WTC11 (cell line): ENCODE measurements around the gene CD163. TPM values are rescaled to one million over a fixed set of nuclear protein-coding genes. Genes with fewer than 3 reads are reported as not detected.

Experiments
- ATAC-seq: fragments of 200-7000 bp; cut with Tn5 transposase; 2 replicates; pipeline ENCODE4 v1.10.0; 2021; ENCODE audit warnings: mild to moderate bottlenecking, moderate library complexity
- CTCF ChIA-PET: fragments of 300-600 bp; sonication (Branson Sonifier 250); formaldehyde crosslinking; loops from one replicate; lab custom pipeline; 2021; ENCODE audit warnings: antibody characterized with exemption; lab: Charles Lee
- POLR2A ChIA-PET: fragments of 350-600 bp; sonication (Branson Sonifier 250); formaldehyde crosslinking; loops from one replicate; lab custom pipeline; 2021; ENCODE audit warnings: antibody characterized with exemption; lab: Charles Lee
- DNase-seq: peaks from one replicate; pipeline ENCODE4 v3.0.0; 2021; ENCODE audit warnings: low spot score
- H3K27ac Mint-ChIP-seq: 2 replicates; pipeline ENCODE4 v1.8.0; 2021; ENCODE audit warnings: mixed read lengths
- H3K27me3 Mint-ChIP-seq: 2 replicates; pipeline ENCODE4 v1.8.0; 2021; ENCODE audit warnings: low read depth, mild to moderate bottlenecking, moderate library complexity, mixed read lengths
- H3K36me3 Mint-ChIP-seq: 2 replicates; pipeline ENCODE4 v1.8.0; 2021; ENCODE audit warnings: mixed read lengths
- H3K4me1 Mint-ChIP-seq: 2 replicates; pipeline ENCODE4 v1.8.0; 2022; ENCODE audit warnings: mixed read lengths
- H3K4me3 Mint-ChIP-seq: 2 replicates; pipeline ENCODE4 v1.8.0; 2021; ENCODE audit warnings: mild to moderate bottlenecking, moderate library complexity, mixed read lengths
- H3K9me3 Mint-ChIP-seq: 2 replicates; pipeline ENCODE4 v1.8.0; 2021; ENCODE audit warnings: mixed read lengths
- EMX1 ChIP-seq: fragments of 250-450 bp; sonication (Bioruptor Pico); IDR thresholded peaks from 2 replicates; pipeline ENCODE4 v1.8.0; 2021; ENCODE audit warnings: mild to moderate bottlenecking
- NR1H2 ChIP-seq: sonication (generic); formaldehyde crosslinking; IDR thresholded peaks from 2 replicates; pipeline ENCODE4 v1.9.0; 2021; ENCODE audit warnings: mild to moderate bottlenecking, moderate library complexity, missing genetic modification reagents
- NR2C2 ChIP-seq: sonication (generic); formaldehyde crosslinking; IDR thresholded peaks from 2 replicates; pipeline ENCODE4 v1.8.0; 2022; ENCODE audit warnings: mild to moderate bottlenecking, missing genetic modification reagents
- NR3C1 ChIP-seq: sonication (generic); formaldehyde crosslinking; conservative IDR thresholded peaks from 2 replicates; pipeline ENCODE4 v1.8.1; 2023; ENCODE audit warnings: low read depth, mild to moderate bottlenecking, missing genetic modification reagents
- TEAD1 ChIP-seq: sonication (generic); formaldehyde crosslinking; IDR thresholded peaks from 2 replicates; pipeline ENCODE4 v1.8.0; 2022; ENCODE audit warnings: mild to moderate bottlenecking, missing genetic modification reagents
- TEAD4 ChIP-seq: sonication (generic); formaldehyde crosslinking; IDR thresholded peaks from 2 replicates; pipeline ENCODE4 v1.8.0; 2022; ENCODE audit warnings: mild to moderate bottlenecking, missing genetic modification reagents
- ZBTB21 ChIP-seq: sonication (generic); formaldehyde crosslinking; IDR thresholded peaks from 2 replicates; pipeline ENCODE4 v1.8.1; 2023; ENCODE audit warnings: mild to moderate bottlenecking, missing genetic modification reagents, borderline replicate concordance
- ZNF138 ChIP-seq: sonication (generic); formaldehyde crosslinking; conservative IDR thresholded peaks from 2 replicates; pipeline ENCODE4 v1.8.1; 2022; ENCODE audit warnings: mild to moderate bottlenecking, moderate library complexity, missing genetic modification reagents
- ZNF263 ChIP-seq: sonication (generic); formaldehyde crosslinking; IDR thresholded peaks from 2 replicates; pipeline ENCODE4 v1.8.1; 2022; ENCODE audit warnings: low read depth, mild to moderate bottlenecking, moderate library complexity, missing genetic modification reagents
- ZNF317 ChIP-seq: sonication (generic); formaldehyde crosslinking; IDR thresholded peaks from 2 replicates; pipeline ENCODE4 v1.8.1; 2023; ENCODE audit warnings: low read depth, mild to moderate bottlenecking, moderate library complexity, missing genetic modification reagents, borderline replicate concordance
- total RNA-seq: library from RNA; stranded (reverse); gene quantifications from 3 replicates; pipeline ENCODE4 v1.2.3, GENCODE V29; 2021
- TF ChIP-seq, protein P1 (sequence below): sonication (generic); formaldehyde crosslinking; IDR thresholded peaks from 2 replicates; pipeline ENCODE4 v1.8.1; 2023; ENCODE audit warnings: mild to moderate bottlenecking, missing genetic modification reagents
- TF ChIP-seq, protein P2 (sequence below): sonication (generic); formaldehyde crosslinking; IDR thresholded peaks from 2 replicates; pipeline ENCODE4 v1.8.0; 2023; ENCODE audit warnings: missing genetic modification reagents
- TF ChIP-seq, protein P3 (sequence below): sonication (generic); formaldehyde crosslinking; conservative IDR thresholded peaks from 2 replicates; pipeline ENCODE4 v1.8.1; 2022; ENCODE audit warnings: mild to moderate bottlenecking, missing genetic modification reagents
- TF ChIP-seq, protein P4 (sequence below): sonication (generic); formaldehyde crosslinking; IDR thresholded peaks from 2 replicates; pipeline ENCODE4 v1.8.0; 2022; ENCODE audit warnings: mild to moderate bottlenecking, missing genetic modification reagents
- TF ChIP-seq, protein P5 (sequence below): sonication (generic); formaldehyde crosslinking; IDR thresholded peaks from 2 replicates; pipeline ENCODE4 v1.8.1; 2023; ENCODE audit warnings: mild to moderate bottlenecking, missing genetic modification reagents, borderline replicate concordance

Gene CD163
- total RNA-seq, 1 experiment from 2014 or later: 0.77 TPM

DNA sequence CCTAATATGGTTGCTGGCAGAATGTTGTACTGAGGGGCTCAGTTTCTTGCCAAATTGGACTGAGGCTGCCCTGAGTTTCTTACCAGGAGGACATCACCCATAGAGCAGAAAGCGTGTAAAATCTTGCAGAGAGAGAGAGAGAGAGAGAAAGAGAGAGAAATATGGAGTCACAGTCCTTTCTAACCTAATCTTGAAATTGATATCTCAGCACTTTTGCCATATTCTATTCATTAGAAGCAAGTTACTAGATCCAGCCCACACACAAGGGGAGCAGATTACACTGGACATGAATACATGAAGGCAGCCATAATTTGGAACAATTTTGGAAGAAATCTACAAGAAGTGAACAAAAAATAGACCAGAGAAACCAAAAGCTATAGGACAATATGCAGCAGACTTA, 55.5 kb downstream of the CD163 start:
- no peak overlapping the region for H3K4me3 Mint-ChIP-seq
- POLR2A ChIA-PET: no interaction called here
- no peak for ATAC-seq
- DNase-seq: no peak
- TF ChIP-seq, protein P1, sequence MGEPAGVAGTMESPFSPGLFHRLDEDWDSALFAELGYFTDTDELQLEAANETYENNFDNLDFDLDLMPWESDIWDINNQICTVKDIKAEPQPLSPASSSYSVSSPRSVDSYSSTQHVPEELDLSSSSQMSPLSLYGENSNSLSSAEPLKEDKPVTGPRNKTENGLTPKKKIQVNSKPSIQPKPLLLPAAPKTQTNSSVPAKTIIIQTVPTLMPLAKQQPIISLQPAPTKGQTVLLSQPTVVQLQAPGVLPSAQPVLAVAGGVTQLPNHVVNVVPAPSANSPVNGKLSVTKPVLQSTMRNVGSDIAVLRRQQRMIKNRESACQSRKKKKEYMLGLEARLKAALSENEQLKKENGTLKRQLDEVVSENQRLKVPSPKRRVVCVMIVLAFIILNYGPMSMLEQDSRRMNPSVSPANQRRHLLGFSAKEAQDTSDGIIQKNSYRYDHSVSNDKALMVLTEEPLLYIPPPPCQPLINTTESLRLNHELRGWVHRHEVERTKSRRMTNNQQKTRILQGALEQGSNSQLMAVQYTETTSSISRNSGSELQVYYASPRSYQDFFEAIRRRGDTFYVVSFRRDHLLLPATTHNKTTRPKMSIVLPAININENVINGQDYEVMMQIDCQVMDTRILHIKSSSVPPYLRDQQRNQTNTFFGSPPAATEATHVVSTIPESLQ (CRISPR knock-in tag): no peak
- TF ChIP-seq, protein P2, sequence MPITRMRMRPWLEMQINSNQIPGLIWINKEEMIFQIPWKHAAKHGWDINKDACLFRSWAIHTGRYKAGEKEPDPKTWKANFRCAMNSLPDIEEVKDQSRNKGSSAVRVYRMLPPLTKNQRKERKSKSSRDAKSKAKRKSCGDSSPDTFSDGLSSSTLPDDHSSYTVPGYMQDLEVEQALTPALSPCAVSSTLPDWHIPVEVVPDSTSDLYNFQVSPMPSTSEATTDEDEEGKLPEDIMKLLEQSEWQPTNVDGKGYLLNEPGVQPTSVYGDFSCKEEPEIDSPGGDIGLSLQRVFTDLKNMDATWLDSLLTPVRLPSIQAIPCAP (CRISPR knock-in tag): no peak
- TF ChIP-seq TEAD1 (CRISPR knock-in tag): no peak
- no peak for TF ChIP-seq ZNF317
- TF ChIP-seq ZNF263: no peak
- TF ChIP-seq ZNF138 (CRISPR knock-in tag): no peak
- no peak for TF ChIP-seq NR3C1 (CRISPR knock-in tag)
- TF ChIP-seq, all 79 proteins: peak for 0
- no peak overlapping the region for H3K27ac Mint-ChIP-seq
- H3K36me3 Mint-ChIP-seq: no peaks in the 10 kb centered on the region
- CTCF ChIA-PET: no interaction called here
- no peaks in the 10 kb centered on the region; the same call in 1 of the 2 replicates for H3K27me3 Mint-ChIP-seq
- peaks cover 2% of the 10 kb centered on the region; the same call in 1 of the 2 replicates for H3K4me1 Mint-ChIP-seq
- H3K9me3 Mint-ChIP-seq: peaks cover 5% of the 10 kb centered on the region

DNA sequence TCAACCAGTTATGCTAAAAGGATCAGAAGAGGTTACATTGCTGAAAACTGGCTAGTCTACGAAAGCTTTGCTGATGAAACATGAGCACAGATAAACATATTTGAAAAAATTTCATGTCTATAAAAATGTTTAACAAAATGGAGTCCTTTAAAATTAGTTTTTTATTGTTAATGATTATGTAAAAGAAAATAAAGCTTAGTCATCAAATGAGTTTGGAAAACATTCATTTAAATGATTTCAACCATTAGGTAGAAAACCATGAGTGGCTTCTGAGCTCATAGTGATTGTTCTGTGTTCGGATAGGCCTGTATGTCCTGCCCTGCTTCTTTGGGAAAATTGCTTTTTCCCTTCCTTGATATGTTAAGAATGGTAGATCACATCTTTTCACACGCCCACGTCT, 59.0 kb downstream of the CD163 start:
- no peak for DNase-seq
- ChIA-PET POLR2A (no interaction called here), CTCF (no interaction called here)
- no peak overlapping the region for H3K4me3 Mint-ChIP-seq
- peaks cover 5% of the 10 kb centered on the region for H3K4me1 Mint-ChIP-seq
- H3K27ac Mint-ChIP-seq: no peak overlapping the region
- peaks cover 3% of the 10 kb centered on the region for H3K36me3 Mint-ChIP-seq
- no peak for TF ChIP-seq TEAD1 (CRISPR knock-in tag)
- no peak for TF ChIP-seq TEAD4
- TF ChIP-seq EMX1: no peak
- TF ChIP-seq NR3C1 (CRISPR knock-in tag): no peak
- TF ChIP-seq, protein P3, sequence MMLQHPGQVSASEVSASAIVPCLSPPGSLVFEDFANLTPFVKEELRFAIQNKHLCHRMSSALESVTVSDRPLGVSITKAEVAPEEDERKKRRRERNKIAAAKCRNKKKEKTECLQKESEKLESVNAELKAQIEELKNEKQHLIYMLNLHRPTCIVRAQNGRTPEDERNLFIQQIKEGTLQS (CRISPR knock-in tag): no peak
- TF ChIP-seq, protein P4, sequence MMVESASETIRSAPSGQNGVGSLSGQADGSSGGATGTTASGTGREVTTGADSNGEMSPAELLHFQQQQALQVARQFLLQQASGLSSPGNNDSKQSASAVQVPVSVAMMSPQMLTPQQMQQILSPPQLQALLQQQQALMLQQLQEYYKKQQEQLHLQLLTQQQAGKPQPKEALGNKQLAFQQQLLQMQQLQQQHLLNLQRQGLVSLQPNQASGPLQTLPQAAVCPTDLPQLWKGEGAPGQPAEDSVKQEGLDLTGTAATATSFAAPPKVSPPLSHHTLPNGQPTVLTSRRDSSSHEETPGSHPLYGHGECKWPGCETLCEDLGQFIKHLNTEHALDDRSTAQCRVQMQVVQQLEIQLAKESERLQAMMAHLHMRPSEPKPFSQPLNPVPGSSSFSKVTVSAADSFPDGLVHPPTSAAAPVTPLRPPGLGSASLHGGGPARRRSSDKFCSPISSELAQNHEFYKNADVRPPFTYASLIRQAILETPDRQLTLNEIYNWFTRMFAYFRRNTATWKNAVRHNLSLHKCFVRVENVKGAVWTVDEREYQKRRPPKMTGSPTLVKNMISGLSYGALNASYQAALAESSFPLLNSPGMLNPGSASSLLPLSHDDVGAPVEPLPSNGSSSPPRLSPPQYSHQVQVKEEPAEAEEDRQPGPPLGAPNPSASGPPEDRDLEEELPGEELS (CRISPR knock-in tag): no peak
- TF ChIP-seq, protein P5, sequence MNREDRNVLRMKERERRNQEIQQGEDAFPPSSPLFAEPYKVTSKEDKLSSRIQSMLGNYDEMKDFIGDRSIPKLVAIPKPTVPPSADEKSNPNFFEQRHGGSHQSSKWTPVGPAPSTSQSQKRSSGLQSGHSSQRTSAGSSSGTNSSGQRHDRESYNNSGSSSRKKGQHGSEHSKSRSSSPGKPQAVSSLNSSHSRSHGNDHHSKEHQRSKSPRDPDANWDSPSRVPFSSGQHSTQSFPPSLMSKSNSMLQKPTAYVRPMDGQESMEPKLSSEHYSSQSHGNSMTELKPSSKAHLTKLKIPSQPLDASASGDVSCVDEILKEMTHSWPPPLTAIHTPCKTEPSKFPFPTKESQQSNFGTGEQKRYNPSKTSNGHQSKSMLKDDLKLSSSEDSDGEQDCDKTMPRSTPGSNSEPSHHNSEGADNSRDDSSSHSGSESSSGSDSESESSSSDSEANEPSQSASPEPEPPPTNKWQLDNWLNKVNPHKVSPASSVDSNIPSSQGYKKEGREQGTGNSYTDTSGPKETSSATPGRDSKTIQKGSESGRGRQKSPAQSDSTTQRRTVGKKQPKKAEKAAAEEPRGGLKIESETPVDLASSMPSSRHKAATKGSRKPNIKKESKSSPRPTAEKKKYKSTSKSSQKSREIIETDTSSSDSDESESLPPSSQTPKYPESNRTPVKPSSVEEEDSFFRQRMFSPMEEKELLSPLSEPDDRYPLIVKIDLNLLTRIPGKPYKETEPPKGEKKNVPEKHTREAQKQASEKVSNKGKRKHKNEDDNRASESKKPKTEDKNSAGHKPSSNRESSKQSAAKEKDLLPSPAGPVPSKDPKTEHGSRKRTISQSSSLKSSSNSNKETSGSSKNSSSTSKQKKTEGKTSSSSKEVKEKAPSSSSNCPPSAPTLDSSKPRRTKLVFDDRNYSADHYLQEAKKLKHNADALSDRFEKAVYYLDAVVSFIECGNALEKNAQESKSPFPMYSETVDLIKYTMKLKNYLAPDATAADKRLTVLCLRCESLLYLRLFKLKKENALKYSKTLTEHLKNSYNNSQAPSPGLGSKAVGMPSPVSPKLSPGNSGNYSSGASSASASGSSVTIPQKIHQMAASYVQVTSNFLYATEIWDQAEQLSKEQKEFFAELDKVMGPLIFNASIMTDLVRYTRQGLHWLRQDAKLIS (CRISPR knock-in tag): no peak
- no peak for TF ChIP-seq ZBTB21 (CRISPR knock-in tag)
- TF ChIP-seq, protein P2 (CRISPR knock-in tag): no peak
- no peak for TF ChIP-seq NR2C2
- TF ChIP-seq NR1H2 (CRISPR knock-in tag): no peak
- no peak for ATAC-seq
- H3K27me3 Mint-ChIP-seq: peaks cover 14% of the 10 kb centered on the region
- peaks cover 8% of the 10 kb centered on the region for H3K9me3 Mint-ChIP-seq
